Mesothelial cell of epicardium (in vitro differentiated cells): Measurements from ENCODE around the gene CACNA1A. TPM values are rescaled to one million over a fixed set of nuclear protein-coding genes. Genes with fewer than 3 reads are reported as not detected.
"Not testable (repeated sequence)": the region's sequence is repeated elsewhere in the genome, so short reads cannot be mapped to it uniquely, and the experiment has no call there.

ENCODE experiments used
- DNase-seq, 2 experiments: peaks; one replicate each; pipeline ENCODE4 v3.0.0; 2021; ENCODE audit warnings: low spot score in 2 of 2; ENCODE audit not compliant: unreplicated experiment in 2 of 2
- H3K27ac Mint-ChIP-seq: 2 replicates; pipeline ENCODE4 v1.8.0; 2021; ENCODE audit warnings: mixed read lengths
- H3K27me3 Mint-ChIP-seq: 2 replicates; pipeline ENCODE4 v1.8.0; 2021; ENCODE audit warnings: low read depth, mixed read lengths
- H3K36me3 Mint-ChIP-seq: 2 replicates; pipeline ENCODE4 v1.8.0; 2021; ENCODE audit warnings: mixed read lengths
- H3K4me1 Mint-ChIP-seq: 2 replicates; pipeline ENCODE4 v1.8.0; 2021; ENCODE audit warnings: mixed read lengths
- H3K4me3 Mint-ChIP-seq: 2 replicates; pipeline ENCODE4 v1.8.0; 2021; ENCODE audit warnings: mild to moderate bottlenecking, moderate library complexity, mixed read lengths
- H3K9me3 Mint-ChIP-seq: 2 replicates; pipeline ENCODE4 v1.8.0; 2021; ENCODE audit warnings: mixed read lengths
- CTCF ChIP-seq: fragments of 200-600 bp; sonication (generic); IDR thresholded peaks from one replicate; pipeline ENCODE4 v1.5.0; 2021; ENCODE audit warnings: antibody characterized with exemption; ENCODE audit not compliant: unreplicated experiment
- total RNA-seq: library from RNA; stranded (reverse); gene quantifications from 3 replicates; pipeline ENCODE4 v1.2.1, GENCODE V29; 2021

Gene CACNA1A
- total RNA-seq, 1 donor from 2014 or later = 1.0 TPM

GRCh38 chr19:13187419-13187818 is 318.9 kb downstream of the CACNA1A start:
- Mint-ChIP-seq H3K9me3 (no peaks in the 10 kb centered on the region), H3K27me3 (no peaks in the 10 kb centered on the region), H3K27ac (no peak overlapping the region), H3K4me3 (no peak overlapping the region), H3K36me3 (no peaks in the 10 kb centered on the region), H3K4me1 (no peaks in the 10 kb centered on the region)
- no peak for TF ChIP-seq CTCF
- no peak for DNase-seq

- not testable (repeated sequence) for DNase-seq, H3K27me3 Mint-ChIP-seq, H3K27ac Mint-ChIP-seq, H3K4me3 Mint-ChIP-seq, H3K36me3 Mint-ChIP-seq, H3K4me1 Mint-ChIP-seq, H3K9me3 Mint-ChIP-seq
Measured at GRCh38 chr19:13186688-13187087, 319.6 kb downstream of the CACNA1A start.

- not testable (repeated sequence) for H3K9me3 Mint-ChIP-seq, DNase-seq, H3K36me3 Mint-ChIP-seq, H3K4me3 Mint-ChIP-seq, H3K27me3 Mint-ChIP-seq, H3K4me1 Mint-ChIP-seq
- peak overlapping the region; percentile 71 for H3K27ac Mint-ChIP-seq
Measured at GRCh38 chr19:13185763-13186657, 320.3 kb downstream of the CACNA1A start.

GRCh38 chr19:13184926-13185325 is 321.4 kb downstream of the CACNA1A start:
- H3K27ac Mint-ChIP-seq, H3K36me3 Mint-ChIP-seq, H3K27me3 Mint-ChIP-seq, DNase-seq, H3K9me3 Mint-ChIP-seq, H3K4me3 Mint-ChIP-seq: not testable (repeated sequence)
- H3K4me1 Mint-ChIP-seq = peaks cover 14% of the 10 kb centered on the region

- H3K27ac Mint-ChIP-seq = peak overlapping the region; percentile 85
- H3K27me3 Mint-ChIP-seq = no peaks in the 10 kb centered on the region
- no peaks in the 10 kb centered on the region for H3K36me3 Mint-ChIP-seq
- H3K9me3 Mint-ChIP-seq = no peaks in the 10 kb centered on the region
- no peak overlapping the region for H3K4me3 Mint-ChIP-seq
- peak; percentile 43 to 58 for DNase-seq
- no peak for TF ChIP-seq CTCF
- H3K4me1 Mint-ChIP-seq = peaks cover 18% of the 10 kb centered on the region
Measured at GRCh38 chr19:13181747-13182388, 324.4 kb downstream of the CACNA1A start.

- H3K36me3 Mint-ChIP-seq, H3K9me3 Mint-ChIP-seq, H3K27ac Mint-ChIP-seq, H3K27me3 Mint-ChIP-seq, DNase-seq, H3K4me3 Mint-ChIP-seq: not testable (repeated sequence)
- peaks cover 18% of the 10 kb centered on the region for H3K4me1 Mint-ChIP-seq
Measured at GRCh38 chr19:13178291-13178690, 328.0 kb downstream of the CACNA1A start.

GRCh38 chr19:13177584-13177983 is 328.7 kb downstream of the CACNA1A start:
- not testable (repeated sequence) for H3K4me3 Mint-ChIP-seq, H3K27me3 Mint-ChIP-seq, H3K36me3 Mint-ChIP-seq, H3K9me3 Mint-ChIP-seq, DNase-seq, H3K27ac Mint-ChIP-seq
- H3K4me1 Mint-ChIP-seq = peaks cover 21% of the 10 kb centered on the region

- Mint-ChIP-seq H3K4me1 (peaks cover 21% of the 10 kb centered on the region), H3K27me3 (no peaks in the 10 kb centered on the region), H3K36me3 (no peaks in the 10 kb centered on the region), H3K4me3 (no peak overlapping the region), H3K9me3 (no peaks in the 10 kb centered on the region), H3K27ac (no peak overlapping the region)
- DNase-seq = no peak
- no peak for TF ChIP-seq CTCF
Measured at GRCh38 chr19:13176345-13176744, 329.9 kb downstream of the CACNA1A start.
